HG03280 (cell line): ENCODE results near the gene BRD3.

Experiments used
- ATAC-seq: cut with Tn5 transposase; IDR thresholded peaks from one replicate; pipeline ENCODE4 v1.9.1; 2021; ENCODE audit warnings: mild to moderate bottlenecking, moderate library complexity; ENCODE audit not compliant: unreplicated experiment

BRD3 gene

DNA sequence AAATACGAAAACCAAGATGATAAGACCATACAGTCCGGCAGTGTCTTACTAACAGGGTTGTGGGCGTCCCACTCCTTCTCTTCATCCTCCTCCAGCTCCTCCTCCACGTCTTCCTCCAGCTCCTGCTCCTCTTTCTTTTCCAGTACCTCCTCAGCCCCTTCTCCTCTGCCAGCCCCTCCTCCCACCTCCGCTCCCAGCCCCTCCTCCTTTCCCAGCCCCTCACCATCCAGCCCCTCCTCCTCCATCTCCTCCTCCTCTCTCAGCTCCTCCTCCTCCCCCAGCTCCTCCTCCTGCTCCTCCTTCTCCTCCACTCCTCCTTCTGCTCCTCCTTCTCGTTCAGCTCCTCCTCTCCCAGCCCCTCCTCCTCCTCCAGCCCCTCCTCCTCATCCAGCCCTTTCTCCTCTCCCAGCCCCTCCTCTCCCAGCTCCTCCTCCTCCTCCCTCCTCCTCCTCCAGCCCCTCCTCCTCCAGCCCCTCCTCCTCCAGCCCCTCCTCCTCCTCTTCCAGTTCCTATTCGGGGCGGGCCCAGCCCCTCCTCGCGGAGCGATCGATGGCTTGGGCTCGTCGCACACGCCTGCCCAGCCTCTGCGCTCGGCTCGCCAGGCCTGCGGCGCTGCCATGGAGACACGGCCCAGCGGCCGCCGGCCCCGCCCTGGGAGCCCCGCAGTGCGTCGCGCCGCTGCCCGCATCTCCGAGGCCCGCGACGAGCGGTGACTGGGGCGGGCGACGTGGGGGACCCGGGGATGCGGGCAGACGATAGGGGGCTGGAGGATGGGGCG is 42.8 kb downstream of the BRD3 start, which contains the start of gene BRD3OS:
Gene BRD3OS (plus strand): TSS at position 654 of the 778 bp plus-strand sequence. CDS start 1,267 bp downstream, outside the sequence.
- ATAC-seq: peak; percentile 87

DNA sequence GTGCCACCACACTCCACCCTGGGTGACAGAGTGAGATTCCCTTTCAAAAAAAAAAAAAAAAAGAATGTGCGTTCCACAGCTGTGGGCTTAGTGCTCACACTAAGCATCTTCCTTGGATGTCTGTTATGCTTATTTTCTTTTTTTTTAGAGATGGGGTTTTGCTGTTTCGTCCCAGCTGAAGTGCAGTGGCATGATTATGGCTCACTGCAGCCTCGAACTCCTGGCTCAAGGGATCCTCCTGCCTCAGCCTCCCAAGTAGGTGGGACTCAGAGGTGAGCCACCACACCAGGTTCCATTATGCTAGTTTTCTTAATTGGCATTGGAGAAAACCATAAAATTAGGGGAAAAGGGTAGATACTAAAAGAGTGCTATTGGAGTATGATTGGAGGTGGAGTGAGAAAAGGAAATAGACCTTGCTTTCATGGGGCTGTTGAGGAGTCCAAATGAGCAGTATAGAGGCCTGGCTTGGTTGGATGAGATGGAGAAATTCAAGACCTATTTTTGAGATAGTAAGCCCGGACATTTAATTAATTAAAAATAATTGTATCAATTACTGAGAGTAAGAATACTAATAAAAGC is 43.5 kb downstream of the BRD3 start:
- ATAC-seq: no peak

DNA sequence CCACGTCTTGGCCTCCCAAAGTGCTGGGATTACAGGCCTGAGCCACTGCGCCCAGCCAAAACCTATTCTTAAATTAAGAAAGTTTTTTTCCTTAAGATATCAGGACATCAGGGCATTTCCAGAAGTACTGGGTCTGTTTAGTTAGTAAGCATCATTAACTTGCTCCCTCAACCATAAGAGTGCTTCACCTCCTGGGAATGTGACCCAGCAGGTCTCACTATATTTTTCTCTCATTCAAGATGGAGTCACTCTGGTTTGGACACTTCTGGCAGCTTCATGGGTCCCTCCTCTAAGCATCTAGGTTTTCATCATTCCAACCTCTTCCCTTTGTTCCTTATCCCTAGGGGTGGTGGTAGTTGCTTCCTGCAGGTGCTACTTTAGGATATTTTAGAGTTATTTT is 52.9 kb downstream of the BRD3 start:
- ATAC-seq: no peak

DNA sequence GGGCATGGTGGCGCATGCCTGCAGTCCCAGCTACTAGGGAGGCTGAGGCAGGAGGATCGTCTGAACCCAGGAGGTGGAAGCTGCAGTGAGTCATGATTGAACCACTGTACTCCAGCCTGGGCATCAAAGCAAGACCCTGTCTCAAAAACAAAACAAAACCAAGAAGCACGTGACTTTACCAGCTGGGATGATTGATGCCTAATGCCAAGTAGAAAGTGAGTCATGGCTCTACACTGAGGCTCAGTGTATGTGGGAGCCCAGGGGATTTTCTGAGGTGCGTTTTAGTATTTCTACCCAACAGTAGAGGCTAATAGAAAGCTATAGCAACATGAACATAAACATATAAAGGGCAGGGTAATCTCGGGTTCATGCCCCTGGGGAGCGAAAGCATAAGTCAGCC is 56.4 kb downstream of the BRD3 start:
- ATAC-seq: no peak

DNA sequence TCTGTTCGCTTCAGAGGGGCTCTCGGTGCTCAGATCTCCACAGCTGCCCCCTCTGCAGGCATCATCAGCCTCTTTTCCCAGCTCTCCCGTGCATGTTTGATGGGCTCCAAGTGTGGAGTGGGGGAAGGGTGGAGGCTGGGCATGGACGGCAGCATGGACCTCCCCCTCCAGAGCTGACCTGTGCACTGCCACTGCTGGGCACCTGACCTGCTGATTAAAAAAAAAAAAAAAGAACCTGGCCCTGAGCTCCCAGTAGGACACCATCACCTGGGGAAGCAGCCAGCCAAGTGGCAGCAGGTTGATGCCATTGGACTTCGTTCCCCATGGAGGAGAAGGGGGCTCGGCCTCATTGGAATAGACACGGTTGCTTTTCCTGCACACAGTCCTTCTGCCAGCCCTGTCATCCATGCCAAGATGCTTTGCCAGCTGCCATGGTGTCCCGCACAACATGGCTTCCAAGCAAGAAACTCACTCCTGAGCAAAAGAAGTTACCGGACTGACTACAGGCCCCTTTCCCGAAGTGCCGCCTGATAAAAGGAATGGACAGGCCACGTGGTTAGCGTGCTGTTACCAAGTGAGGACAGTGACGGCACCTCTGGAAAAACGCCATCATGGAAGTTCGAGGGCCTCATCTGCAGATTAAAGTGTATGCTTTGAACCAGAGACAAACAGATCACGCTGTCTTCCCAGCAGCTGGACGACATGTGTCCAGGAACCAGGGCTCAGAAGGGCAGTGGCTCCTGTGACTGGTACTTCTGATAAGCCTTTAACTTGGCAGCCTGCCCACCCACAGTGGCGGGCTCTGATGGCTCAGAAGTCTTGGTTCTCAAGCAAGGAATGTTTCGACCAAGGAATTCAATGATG is 57.3 kb downstream of the BRD3 start:
- no peak for ATAC-seq

DNA sequence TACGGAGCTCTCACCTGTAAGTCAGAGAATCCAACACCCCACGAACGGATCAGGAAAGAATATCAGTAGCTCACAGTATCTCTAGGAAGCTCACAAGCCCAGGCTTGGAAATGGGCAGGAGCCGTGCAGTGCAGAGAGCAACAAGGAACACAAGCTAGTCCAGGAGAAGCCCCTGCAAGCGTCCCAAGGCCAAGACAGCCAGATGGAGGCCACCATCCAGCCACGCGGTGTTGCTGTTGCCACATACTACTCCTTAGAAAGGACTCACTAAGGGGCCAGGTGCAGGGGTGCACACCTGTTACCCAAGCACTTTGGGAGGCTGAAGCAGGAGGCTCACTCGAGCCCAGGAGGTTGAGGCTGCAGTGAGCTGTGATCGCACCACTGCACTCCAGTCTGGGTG is 60.3 kb downstream of the BRD3 start:
- no peak for ATAC-seq

DNA sequence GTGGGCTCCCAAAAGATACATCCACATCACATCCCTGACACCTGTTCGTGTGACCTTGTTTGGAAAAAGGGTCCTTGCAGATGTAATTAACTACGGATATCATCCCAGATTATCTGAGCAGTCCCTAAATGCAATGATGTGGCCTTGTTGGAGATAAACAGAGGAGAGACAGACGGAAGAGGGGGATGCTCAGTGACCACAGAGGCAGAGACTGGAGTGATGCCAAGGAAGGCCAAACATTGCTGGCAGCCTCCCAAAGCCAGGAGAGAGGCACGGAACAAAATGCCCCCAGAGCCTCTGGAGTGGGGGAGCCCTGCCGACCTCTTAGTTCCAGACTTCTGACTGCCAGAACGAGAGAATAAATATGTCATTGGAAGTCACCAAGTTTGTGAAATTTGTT is 60.7 kb downstream of the BRD3 start:
- no peak for ATAC-seq

DNA sequence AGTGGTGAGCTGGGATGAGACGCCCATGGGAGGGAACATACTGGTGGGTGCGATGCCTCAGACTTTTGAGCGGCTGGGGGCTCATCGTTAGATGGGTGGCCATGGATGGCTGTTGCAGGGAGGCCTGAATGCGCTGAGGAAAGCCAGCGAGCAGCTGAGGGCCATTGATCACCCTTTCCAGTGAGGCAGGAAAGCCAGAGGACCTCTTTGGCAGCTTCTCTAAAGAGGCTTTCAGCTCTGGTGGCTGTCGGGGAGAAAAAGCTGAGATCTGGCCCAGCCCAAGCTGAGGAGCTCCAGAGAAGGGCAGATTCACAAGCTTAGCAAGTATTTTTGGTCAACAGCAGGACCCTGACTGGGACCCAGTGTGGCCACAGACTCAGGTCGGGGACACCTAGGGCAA is 62.4 kb downstream of the BRD3 start:
- ATAC-seq: no peak

DNA sequence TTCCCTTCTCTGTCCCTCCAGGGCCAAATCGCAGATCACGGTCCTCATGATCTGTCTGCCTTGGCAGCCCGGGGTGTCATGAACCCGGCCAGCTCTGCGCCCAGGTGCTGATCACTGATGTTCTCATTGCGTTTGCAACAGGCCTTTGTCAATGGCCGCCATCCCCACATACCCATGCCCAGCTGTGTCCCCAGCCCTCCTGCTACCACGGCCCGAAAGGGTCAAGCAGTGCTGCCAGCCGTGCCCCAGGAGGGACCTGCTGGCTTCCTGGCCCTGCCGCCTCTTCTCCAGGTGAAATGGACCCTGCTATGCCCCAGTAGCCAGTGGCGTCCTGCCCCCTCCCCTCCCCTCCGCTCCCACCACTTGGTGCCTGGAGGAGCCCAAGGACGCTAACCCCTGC is 62.9 kb downstream of the BRD3 start:
- no peak for ATAC-seq

DNA sequence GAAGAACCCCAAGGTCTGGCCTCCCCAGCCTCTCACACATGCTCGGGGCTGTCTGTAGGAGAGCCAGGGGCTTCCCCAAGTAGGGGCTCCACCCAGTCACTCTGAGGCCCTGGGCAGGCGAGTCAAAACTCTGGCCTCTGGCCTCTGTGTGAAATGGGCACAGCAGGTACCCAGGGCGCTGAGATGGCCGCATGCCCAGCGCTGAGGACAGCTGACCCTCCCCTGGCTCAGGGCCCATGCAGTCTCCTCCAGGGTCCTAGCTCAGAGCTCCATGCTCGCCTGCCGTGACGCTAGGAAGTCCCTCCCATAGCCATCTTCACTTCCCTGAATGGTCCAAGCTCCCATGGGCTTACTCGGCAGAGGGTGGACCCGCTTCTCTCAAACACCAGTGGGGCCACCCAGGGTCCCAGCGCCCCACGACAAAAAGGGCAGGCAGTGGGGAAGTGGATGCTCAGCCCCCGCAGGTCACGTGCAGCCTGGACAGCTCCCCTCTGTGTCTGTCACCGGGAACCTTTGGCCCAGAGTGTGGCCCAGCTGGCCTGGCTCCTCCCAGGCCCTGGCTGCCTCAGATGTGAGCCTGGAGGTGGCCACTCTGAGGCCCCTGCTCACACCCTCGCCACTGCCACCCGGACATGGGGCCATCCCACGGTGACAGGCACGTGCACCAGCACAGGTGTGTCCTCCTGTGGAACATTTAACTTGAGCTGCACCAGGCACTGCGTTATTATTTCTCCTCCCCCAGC is 63.5 kb downstream of the BRD3 start:
- ATAC-seq: no peak

DNA sequence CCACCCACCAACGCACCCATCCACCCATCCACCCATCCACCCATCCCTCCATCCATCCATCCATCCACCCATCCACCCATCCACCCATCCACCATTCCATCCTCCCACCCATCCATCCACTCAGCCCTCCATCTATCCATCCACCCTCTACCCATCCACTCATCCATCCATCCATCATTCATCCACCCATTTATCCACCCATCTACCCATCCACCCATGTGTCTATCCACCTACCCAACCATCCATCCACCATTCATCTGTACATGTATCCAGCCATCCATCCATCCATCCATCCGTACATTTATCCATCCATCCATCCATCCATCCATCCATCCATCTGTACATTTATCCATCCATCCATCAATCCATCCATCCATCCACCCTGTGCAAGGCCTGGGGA is 64.6 kb downstream of the BRD3 start:
- ATAC-seq: no peak

DNA sequence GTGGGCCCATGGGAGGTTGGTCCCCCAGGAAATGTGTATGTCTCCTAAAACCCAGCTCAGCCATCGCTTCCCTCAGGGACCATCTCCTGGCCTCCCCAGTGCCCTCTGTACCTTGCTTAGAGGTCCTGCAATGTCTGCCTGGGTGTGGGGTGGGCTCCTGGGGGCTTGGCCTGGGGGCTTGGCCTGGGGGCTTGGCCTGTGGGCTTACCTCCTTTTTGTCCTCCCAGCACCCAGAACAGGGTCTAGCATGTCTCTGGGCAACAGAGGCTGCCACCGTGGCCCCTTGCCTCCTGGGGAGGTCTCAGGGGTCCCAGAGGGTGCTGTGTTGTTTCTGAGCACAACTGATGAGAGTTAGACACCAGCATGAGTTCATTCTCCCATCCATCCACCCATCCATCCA is 65.0 kb downstream of the BRD3 start:
- ATAC-seq: no peak

DNA sequence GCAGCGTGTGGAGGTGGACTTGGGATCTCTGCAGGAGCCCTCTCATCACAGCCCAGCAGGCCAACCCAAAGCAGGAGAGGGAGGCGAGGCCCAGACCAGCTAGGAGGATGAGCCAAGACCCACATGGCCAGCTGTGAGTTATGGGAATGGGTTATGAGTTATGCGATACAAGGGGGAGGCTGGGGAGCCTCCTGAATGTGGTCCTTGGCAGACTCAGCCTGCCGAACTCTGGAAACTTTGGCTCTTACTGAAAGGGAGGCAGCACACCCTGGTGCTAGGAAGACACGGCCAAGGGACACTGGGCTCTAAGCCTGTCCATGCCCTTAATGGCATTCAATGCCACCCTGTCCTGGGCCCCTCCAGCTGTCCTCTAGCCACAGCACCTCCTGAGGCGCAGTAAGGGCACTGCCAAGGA is 68.0 kb downstream of the BRD3 start:
- no peak for ATAC-seq

DNA sequence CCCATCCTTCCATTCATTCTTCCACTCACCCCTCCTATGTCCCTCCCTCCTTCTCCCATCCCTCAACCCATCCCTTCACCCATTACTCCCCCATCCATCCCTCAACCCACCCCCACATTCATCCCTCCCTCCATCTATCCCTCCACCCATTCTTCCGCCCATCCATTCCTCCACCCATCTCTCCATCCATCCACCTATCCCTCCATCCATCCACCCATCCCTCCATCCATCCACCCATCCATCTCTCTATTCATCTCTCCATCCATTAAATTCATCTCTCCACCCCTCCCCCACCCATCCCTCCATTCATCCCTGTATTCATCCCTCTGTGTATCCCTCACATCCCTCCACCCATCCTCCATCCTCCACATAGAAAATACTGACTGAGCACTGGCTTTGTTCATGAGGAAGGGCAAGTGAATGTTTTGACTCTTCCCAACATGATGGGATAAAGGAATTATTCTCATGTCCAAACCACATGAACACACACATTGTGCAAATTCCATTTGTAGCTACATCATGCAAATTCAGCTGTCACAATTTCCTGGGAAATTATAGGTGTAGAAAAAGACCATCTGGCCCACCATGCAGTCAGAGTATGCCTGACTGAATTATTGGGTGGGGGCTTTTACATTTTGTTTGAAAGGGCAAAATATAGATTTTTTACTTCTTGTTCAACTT is 68.8 kb downstream of the BRD3 start:
- ATAC-seq: no peak

DNA sequence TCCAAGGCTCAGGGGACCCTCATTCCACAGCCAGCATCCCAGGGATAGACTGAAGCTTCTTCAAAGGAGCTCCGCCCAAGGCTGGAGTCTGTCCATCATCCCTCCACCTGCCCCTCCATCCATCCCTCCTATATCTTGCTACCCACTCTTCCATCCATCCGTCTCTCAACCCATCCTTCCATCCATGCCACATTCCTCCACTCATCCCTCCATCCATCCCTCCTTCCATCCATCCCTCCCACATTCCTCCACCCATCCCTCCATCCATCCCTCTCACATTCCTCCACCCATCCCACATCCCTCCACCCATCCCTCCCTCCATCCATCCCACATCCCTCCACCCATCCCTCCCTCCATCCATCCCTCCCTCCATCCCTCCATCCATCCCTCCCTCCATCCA is 70.2 kb downstream of the BRD3 start:
- no peak for ATAC-seq

DNA sequence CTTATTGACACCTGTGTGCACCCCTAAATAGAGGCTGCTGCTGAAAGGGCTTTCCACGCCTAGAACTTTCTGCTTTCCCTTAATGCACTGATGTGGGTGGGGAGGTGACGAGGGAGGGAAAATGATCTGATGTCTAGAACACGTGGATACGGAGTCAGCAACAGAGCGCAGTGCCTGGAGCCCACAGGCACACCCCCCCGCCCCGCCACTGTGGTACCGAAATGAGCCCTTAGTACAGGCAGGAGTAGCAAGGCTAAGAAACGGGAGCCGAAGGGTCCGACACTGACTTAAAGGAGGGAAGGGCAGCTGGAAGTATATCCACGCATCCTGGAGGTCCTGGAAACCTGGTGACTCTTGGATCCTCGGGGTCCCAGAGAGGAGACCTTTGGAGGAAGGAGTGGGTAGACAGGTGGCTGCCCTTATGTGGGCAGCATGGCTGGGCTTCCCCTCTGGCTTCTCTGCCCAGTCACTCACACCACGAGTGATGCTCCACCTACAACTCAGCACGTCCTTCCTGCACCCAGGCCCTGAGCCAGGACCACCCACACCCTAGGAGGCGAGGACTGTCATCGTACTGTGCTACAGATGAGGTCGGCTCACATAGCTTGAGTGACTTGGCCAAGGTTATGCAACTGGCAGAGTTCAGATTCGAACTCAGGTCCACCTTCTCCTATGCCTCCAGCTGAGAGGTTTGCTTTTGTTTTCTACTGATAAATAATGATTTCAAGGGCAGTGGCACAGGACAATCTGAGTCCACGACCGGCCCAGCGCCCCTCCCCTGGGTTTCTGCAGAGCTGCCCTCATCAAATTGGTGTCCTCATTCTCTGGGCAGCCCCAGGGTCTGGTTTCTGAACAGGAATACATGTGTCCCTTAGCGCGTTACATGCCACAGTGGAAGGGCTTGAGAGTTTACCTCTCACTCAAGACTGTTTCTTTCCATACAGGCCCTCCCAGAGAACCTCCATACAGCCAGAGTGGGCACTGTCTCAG is 71.0 kb downstream of the BRD3 start:
- no peak for ATAC-seq

DNA sequence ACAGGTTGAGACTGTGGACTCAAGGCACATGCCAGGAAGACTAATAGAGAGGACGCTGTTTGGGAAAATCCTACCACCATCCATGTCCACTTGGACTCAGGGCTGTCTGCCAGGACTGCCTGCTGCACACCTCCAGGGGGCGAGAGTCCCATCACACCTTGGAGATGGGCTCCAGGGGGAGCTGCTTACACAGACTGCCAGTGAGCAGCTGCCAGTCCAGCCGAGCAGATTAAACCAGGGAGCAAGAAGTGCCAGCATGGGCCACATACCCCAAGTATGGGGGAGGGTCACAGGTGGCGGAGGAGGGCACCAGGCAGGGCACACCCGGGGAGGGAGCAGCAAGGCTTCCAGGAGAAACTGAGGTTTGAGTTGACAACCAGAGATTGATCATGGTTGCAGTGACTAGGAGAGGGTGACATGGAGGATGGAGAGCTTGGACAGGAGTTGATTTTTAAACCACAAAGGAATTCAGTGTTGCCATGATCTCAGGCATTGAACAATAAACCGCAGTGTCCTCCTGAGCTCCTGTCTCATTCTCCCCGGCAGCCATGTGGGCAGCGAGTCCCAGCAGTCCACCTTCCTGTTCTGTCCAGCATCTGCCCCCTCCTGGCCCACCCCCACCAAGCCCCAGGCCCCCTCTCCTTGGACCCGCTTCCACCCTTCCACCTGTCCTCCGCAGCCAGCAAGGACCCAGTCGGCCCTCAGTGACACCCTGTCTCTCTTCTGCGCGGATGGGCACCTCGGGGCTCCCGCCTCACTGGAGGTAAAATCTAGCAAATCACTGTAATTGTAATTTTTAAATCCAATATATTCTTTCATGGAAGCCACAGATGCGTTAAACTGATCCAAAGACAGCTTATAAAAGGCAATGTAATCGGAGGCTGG is 72.6 kb downstream of the BRD3 start:
- ATAC-seq: no peak

DNA sequence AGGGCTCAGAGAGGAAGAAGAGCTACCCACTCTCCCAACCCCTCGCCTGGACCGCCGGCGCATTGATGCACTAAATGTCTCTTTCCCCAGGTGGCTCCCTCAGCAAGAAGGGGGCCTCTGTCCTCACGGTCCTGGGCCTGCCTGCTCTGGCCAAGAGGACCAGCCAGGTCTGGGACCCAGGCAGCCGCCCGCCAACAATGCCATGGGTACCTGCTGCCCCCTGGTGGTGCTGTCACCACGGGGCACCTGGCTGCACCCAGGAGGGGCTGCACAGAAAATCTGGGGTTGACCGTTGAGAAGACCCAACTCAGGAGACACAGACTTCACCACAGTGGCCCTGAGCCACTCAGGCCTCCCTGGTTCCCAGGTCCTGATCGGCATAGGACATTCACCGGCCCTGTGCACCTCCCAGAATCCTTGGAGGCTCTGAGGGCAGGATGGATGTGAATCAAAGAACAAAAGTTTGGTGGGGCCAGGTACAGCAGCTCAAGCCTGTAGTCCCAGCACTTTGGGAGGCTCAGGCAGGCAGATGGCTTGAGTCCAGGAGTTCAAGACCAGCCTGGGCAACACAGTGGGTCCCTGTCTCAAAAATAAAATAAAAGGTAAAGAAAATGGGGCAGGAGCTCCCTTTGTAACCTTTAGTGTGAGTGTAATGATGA is 73.3 kb downstream of the BRD3 start:
- ATAC-seq: no peak
